A549 treated with Hydrocortisone at 1 μM for 4 hours (cell line): Measurements from ENCODE around the gene COPZ1. TPM values are rescaled to one million over a fixed set of nuclear protein-coding genes. Genes with fewer than 3 reads are reported as not detected.

Experiments used
- total RNA-seq: library from RNA; stranded (reverse); fragments of 200-300 nt; extraction: Qiagen RNA extraction; gene quantifications from 5 replicates; pipeline ENCODE4 v1.2.3, GENCODE V29; 2022

COPZ1 gene
- 206 to 342 TPM (median 221 TPM) in 5 replicates for total RNA-seq

DNA sequence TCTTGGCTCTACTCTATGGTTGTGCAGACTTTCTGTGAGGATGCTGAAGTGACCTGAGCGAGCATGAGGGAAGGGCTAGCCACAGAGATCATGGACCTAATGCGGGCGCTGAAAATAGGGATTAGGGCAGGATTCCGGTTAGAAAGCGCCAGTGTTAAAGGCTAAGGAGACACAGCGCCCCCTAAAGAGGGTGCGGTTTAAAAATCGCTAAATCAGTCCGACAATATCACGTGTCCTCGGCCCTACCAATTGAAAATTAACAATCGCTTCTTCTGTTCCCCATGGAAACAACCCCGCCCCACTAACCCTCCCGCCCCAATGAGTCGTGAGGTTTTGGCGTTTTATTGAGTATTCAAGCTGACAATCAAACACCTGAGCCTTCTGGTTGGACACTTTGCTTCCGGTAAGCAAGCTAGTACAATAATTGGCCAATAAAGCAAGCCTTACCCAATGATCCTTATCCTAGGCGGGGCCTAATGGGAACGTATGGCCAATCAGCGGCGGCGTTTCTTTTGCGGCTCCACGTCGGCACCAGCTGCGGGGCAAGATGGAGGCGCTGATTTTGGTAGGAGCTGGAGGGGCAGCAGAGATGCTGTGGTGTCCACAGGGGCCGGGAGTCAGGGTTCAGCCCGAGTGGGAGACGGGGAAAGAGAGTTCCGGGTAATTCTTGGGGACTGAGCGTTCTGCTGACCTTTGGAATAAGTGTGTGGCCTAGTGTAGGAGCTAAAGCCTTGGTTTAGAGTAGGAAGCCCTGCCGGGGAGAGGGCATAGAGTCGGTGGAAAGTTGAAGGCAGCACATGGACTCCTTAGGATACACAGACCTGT, at the start of gene COPZ1:
TSS of gene COPZ1 (plus strand) at position 515 of the 825 bp plus-strand sequence. CDS start at position 548, 33 bp downstream.

GRCh38 chr12:54279632-54280467, 45.1 kb upstream of the COPZ1 start, which contains the start of gene CBX5:
Gene CBX5 (minus strand): TSS chr12:54280122. CDS start chr12:54257650, 22,472 bp downstream.

DNA sequence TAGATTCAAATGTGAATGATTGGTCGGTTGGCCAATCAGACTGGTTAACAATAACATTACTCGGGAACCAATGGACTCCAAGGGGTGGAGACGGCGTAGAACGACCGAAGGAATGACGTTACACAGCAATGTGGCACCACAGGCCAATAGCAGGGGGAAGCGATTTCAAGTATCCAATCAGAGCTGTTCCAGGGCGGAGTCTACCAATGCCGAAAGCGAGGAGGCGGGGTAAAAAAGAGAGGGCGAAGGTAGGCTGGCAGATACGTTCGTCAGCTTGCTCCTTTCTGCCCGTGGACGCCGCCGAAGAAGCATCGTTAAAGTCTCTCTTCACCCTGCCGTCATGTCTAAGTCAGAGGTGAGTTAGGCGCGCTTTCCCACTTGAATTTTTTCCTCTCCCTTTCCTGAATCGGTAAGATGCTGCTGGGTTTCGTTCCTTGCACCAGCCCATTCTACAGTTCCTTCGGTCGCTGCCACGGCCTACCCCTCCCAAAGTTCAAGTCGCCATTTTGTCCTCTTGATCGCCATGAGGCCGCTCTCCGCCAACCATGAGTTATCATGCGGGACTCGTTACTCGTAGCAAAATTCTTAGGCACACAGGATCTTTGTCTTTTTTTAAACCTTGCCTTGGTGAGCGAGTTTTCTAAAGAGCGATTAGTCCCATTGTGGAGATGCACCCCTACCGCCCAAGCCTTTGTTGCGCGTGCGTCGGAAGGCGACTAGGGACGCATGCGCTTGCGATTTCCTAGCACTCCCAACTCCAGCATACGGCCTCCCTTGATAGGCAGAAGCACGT, 44.3 kb upstream of the COPZ1 start, which contains the start of gene HNRNPA1:
TSS of gene HNRNPA1 (plus strand) at position 259 of the 793 bp plus-strand sequence. CDS start at position 341, 82 bp downstream.

DNA sequence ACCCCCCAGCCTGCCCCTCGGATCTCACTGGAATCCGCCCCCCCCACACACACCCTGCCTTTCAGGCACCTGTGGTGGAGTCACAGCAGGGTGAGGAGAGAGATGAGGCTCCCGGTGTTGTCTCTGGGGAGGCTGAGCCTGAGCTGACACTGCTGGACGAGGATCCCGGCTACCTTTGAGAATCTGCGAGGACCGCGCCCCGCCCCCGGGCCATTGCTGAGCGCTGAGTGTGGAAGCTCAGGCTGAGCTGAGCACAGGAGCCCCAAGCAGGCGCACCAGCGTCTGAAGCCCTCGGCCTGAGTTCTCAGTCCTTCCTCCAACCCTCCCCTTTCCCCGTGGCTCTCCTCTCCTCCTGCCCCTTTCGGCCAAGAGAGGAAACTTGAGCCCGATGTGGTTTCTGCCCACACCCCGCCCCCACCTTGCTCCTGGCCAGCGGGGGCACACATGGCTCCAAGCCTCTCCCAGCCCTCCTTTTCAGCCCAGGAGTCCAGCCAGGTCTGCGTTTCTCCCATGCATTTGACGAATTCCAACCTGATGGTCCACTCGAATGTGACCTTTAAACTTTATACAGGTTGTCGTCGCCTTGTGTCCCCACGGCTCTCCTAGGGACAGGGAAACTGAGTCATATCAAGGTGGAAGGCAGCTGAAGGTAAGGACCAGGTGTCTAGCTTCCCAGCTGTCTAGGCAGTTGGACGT, 24.1 kb upstream of the COPZ1 start, which contains the start of gene NFE2:
TSS of gene NFE2 (minus strand) at position 284 of the 696 bp plus-strand sequence. CDS start 5,767 bp downstream, outside the sequence.

DNA sequence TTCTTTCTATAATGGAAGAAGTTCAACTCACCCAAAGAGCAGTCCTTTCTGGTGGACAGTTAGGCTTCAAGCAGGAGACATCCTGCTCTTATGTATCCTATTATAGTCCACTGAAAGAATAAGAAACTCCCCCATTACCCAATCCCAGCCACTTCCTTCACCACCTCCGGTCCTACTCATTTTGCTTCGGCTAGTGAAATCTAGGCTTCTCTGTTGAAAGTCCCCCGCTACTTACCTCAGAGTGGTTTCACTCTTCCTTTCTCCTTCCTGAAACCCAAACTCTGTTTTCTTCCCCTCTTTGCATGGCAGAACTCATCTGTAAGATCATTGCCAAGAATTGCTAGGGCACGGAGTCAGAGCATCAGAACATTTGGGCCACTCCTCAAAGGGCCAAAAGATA, 39.5 kb downstream of the COPZ1 start, which contains the start of gene GPR84:
TSS of gene GPR84 (minus strand) at position 74 of the 400 bp plus-strand sequence. CDS start 635 bp downstream, outside the sequence.

DNA sequence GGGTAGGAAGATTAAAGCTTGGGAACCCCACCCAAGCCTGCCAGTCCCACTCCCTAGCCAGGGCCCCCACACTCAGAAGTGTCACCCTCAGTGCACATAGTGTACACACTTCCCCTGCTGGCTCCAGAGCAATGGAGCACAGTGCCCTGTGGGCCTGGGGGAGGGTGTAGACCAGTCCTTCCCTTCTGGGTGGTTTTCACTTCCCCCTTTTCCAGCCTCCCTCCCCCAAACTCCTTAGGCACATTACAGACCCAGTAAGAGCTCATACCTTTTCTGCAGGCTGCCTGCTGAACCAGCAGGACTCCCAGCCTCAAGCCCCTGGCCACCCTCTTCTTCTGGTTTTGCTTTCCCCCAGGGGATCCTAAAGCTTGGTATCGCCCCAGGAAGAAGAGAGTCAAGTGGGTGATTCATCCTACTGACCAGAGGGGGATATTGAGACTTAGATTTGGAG, 59.7 kb downstream of the COPZ1 start, which contains the start of gene ZNF385A:
TSS of gene ZNF385A (minus strand) at position 143 of the 451 bp plus-strand sequence. CDS start 219 bp downstream, outside the sequence.

Other genes starting within 250 kb of the COPZ1 start
- gene SMUG1, start 136.1 kb upstream of the COPZ1 start, total RNA-seq = 27.3 to 35.2 TPM (median 30.9 TPM) in 5 replicates
- 20.4 to 28.3 TPM (median 25.5 TPM) in 5 replicates for gene CBX5, start 45.0 kb upstream of the COPZ1 start, total RNA-seq
- gene HNRNPA1, start 44.4 kb upstream of the COPZ1 start, total RNA-seq = 1,504 to 2,670 TPM (median 1,523 TPM) in 5 replicates
- 0.10 TPM in 1 of 5 replicates, not detected in the others for gene NFE2, start 24.1 kb upstream of the COPZ1 start, total RNA-seq
- 0.08 to 0.11 TPM in 2 of 5 replicates, not detected in the others for gene GPR84, start 39.4 kb downstream of the COPZ1 start, total RNA-seq
- gene ZNF385A, start 59.6 kb downstream of the COPZ1 start, total RNA-seq = 14.3 to 21.7 TPM (median 20.3 TPM) in 5 replicates
- 213 to 334 TPM (median 292 TPM) in 5 replicates for gene ITGA5, start 94.1 kb downstream of the COPZ1 start, total RNA-seq
- not detected in 5 replicates for gene GTSF1, start 148.5 kb downstream of the COPZ1 start, total RNA-seq
- not detected in 5 replicates for gene NCKAP1L, start 172.6 kb downstream of the COPZ1 start, total RNA-seq
- gene PDE1B, start 224.5 kb downstream of the COPZ1 start, total RNA-seq = 0.03 to 0.10 TPM in 2 of 5 replicates, not detected in the others